ENCODE data around the gene PARVB. TPM values are rescaled to one million over a fixed set of nuclear protein-coding genes. Genes with fewer than 3 reads are reported as not detected.

Gene PARVB
- total RNA-seq, 4 donors from 2014 or later = 59.5 to 82.0 (median 61.2) TPM

DNA sequence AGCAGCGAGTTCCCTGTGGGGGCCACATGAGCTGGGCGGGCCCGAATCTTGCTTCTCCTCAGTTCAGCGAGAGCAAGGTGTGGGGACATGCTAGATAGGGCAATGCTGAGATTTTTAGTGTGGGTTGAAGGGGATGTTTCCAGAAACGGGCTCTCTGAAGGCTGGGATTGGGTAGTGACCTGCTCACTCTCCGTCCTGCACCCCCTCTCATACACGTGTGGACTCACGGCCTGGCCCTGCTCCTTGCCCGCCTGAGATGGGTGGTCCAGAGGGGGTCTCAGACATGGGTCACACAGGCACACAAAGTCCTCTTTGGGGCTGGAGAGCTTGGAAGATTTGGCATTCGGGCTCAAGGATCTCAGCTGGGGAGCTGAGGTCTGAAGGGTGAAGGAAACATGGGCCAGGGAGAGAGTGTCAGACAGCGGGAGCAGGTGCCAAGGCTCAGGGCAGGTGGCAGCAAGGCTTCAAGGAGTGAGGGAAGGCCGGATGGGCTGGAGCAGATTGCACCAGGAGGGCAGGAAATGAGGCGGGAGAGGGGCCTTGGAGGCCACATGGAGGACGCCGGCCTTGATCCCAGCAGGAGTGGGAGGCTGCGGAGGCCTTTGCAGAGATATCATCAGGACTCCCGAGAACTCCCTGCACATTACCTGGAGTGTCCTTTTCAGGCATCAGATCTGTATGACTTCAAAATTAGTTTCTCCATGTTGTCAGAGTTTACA, 74.1 kb downstream of the PARVB start:
- ATAC-seq (ENCODE audit: low FRiP score) (no peak), DNase-seq (ENCODE audit: low spot score) (no peak)
- TF ChIP-seq, protein P1, sequence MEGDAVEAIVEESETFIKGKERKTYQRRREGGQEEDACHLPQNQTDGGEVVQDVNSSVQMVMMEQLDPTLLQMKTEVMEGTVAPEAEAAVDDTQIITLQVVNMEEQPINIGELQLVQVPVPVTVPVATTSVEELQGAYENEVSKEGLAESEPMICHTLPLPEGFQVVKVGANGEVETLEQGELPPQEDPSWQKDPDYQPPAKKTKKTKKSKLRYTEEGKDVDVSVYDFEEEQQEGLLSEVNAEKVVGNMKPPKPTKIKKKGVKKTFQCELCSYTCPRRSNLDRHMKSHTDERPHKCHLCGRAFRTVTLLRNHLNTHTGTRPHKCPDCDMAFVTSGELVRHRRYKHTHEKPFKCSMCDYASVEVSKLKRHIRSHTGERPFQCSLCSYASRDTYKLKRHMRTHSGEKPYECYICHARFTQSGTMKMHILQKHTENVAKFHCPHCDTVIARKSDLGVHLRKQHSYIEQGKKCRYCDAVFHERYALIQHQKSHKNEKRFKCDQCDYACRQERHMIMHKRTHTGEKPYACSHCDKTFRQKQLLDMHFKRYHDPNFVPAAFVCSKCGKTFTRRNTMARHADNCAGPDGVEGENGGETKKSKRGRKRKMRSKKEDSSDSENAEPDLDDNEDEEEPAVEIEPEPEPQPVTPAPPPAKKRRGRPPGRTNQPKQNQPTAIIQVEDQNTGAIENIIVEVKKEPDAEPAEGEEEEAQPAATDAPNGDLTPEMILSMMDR (IDR thresholded peaks at IDR 0.05) = no peak

DNA sequence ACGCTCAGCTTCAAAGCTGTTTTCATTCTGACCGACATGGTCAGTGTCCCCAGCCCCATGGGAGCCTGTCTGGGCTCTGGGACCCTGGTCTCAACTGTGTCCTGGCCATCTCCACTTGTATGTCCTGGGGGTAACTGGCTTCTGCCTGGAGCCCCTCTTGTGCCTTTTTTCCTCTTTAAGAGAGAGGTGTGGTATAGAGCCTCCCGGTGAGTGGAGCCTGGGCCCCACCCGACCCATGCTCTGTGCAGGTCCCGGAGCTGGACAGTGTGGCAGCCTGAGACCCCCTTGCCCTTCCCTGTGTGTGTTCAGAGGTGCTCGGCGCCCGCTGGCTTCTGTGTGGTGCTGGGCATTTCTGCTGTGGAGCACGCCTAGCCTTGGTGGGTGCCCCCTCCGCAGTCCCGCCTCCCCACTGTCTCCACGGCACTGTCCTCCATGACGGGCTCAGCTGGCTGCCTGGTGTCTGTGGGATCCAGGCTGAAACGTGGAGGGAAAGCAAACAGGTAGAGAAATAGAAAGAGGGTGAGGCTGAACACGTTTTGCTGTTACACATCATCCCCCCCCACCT, 74.9 kb downstream of the PARVB start:
- ATAC-seq (ENCODE audit: low FRiP score) (no peak), DNase-seq (ENCODE audit: low spot score) (no peak)
- TF ChIP-seq, protein P1 (IDR thresholded peaks at IDR 0.05) = no peak

DNA sequence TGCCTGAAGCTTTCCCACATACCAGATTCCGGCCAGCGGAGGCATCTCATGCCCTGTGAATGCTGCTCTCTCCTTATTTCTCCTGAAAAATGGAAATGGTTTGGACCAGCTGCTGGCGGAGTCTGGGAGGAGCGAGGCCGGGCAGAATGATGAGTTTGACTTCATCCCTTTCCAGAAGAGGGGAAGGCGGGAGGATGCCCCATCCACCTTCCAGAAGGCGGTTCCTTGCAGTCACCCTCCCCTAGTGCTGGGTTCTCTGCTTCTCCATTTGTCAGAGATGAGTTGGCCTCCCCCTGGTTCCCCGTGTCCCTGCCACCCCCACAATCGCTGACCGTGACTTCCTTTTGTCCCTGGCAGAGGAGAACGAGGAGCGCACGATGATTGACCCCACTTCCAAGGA, 75.6 kb downstream of the PARVB start:
- DNase-seq (ENCODE audit: low spot score) (no peak), ATAC-seq (ENCODE audit: low FRiP score) (no peak)
- TF ChIP-seq, protein P1 (IDR thresholded peaks at IDR 0.05) = no peak

DNA sequence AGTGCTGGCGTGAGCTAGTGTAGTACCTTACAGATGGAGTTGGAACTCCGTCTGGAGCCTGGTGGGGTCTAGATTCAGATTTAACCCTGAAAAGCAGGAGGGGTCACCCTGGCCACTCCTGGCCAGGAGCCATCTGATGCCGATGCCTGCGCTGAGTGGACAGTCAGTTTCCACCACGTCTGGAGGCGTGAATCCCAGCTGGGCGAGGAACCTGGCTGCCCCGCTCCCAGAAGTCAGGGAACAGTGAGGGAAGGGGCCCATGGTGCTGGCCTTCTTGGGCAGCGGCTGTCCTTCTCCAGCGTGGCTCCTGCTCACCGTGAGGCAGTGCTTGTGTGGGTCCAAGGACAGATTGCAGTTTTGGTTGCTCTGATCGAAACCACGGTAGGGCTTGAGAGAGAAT, 76.3 kb downstream of the PARVB start:
- no peak for ATAC-seq (ENCODE audit: low FRiP score)
- TF ChIP-seq, protein P1 (IDR thresholded peaks at IDR 0.05) = no peak
- no peak for DNase-seq (ENCODE audit: low spot score)

DNA sequence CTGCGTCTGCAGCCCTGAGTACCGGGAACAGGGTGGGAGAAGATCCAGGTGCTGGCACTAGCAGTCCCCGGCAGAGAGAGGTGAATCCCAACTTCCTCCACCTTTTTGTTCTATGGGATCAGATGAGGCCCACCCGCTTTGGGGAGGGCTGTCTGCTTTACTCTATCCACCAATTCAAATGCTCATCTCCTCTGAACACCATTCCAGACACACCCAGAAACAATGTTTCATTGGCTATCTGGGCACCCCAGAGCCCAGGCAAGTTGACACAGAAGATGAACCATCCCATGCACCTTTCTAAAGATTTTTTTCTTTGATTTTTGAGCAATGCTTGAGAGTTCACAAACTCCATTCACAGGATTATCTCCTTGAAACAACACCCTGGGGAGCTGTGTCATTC, 78.0 kb downstream of the PARVB start:
- TF ChIP-seq, protein P1 (IDR thresholded peaks at IDR 0.05) = no peak
- DNase-seq (ENCODE audit: low spot score) (no peak), ATAC-seq (ENCODE audit: low FRiP score) (no peak)

DNA sequence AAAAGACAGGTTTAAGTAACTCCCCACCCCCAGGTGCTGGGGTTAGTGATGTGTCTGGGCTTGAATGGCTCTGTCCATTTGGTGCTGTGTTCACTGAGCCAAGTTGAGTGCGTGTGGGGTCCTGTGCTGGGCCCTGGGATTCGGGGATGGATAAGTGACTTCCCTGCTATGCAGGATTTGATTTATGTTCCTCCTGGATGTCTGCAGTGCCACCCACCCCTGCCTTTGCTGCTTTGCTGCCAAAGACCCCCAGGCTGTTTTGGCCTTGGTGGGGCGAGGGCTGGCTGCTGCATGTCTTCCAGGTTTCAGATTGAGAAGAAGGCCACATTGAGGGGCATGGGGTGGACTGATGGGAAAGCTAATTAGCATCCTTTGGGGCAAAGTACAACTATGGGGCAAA, 78.8 kb downstream of the PARVB start:
- TF ChIP-seq, protein P1 (IDR thresholded peaks at IDR 0.05) = no peak
- ATAC-seq (ENCODE audit: low FRiP score) (no peak), DNase-seq (ENCODE audit: low spot score) (no peak)

Data from omental fat pad (tissue), 4 donors.